GM19455 (cell line): ENCODE results near the gene TNS3.
A peak's percentile ranks its signal among the peaks of the same experiment; 100 is the strongest.

Experiments used
- ATAC-seq: cut with Tn5 transposase; IDR thresholded peaks from one replicate; pipeline ENCODE4 v1.9.1; 2021; ENCODE audit not compliant: unreplicated experiment

TNS3 gene

DNA sequence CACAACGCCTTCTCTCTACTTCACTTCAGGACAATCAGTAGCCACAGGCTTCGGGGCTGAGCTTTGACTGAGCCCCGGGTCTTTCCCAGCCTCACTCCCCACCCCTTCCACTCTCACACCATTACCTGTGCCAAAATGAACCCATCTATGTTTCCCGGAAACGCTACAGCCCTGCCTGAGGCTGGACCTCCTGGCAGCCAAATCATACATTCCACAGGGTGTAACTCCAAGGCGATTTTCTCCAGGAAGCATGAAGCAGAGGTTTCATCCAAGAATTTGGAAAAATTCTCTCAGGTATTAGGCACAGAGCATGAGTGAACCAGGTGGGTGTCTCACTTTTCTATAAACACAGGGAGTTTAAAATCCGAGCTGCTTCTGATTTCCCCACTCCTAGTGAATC lies 286.3 kb downstream of the TNS3 start:
- ATAC-seq = no peak

DNA sequence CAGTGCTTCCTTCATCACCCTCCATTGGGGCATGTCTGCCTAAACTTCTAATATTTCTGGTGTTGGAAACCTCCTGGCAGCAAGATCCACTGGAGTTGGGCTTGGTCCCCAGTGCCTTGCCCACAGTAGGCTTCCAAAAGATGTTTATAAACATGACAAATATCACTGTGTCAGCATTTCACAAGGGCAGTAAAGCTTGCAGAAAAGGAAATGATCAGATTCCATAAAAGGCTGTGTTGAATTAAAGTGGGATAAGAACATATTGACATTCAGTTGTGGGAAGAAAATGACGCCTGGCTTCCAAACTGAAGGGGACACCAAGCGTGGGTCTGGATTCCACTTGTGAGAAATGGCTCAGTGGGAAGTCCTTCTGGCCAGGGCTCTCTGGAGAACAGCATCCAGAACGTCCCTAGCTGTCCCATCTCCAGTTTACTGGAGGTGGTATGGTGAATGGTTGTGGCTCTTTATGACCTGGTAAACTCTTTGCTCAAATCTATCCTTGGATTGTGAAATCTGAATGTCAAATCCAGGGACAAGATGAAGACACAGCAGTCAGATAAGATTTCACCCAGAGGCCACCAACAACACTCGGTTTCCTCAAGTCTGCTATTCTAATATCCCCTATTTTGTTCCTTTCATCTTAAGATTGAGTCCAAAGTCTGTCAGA lies 287.2 kb downstream of the TNS3 start:
- no peak for ATAC-seq

DNA sequence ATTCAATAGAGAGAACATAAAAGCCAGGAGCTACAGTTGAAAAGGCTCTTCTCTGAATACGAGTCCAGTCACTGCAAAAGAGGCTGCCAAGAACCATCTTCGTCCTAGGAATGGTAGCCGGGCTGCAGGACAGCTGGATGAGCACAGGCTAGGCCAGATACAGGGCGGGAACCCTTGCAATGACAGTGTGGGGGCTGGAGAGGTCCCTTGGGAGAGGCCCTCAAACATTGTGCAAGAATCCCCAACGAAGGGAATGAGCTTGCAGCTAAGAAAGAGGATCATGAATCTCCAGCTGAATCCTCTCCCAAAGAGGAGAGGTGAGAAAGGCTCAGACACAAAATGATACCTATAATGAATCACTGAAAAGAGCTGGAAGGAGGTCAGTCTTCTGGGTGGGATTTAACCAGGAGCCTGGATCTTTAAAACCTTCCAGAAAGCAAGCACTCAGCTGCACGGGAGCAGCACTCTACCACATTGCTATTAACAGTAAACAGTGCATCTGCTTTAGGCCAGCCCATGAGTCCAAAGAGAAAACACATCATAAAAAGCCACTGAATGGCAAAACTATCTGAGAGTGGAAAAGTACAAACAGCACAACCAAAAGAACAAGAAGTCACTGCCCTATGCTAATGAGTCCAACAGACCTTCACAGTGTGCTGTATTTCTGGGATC lies 287.9 kb downstream of the TNS3 start:
- no peak for ATAC-seq

DNA sequence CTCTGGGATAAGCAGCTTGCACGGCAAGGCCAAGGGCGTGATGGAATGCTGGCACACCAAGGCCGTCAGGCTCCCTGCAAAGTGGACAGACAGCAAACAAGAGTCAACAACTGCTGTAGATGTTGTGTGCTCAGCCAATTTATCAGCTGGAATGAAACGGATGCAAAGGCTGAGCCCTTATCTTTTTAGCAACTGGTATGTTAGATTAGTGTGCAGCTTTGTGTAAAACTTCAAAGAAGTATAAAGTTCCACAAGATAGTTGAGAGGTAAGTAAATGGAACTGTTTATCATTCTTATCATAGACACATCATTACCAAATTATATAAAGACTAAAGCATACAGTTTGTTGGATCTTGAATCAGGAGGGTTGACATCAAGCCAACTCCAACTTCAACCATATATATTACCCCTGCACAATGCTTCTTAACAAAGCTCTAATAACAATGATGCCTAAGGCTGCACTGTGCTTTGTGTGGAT lies 289.0 kb downstream of the TNS3 start:
- no peak for ATAC-seq

DNA sequence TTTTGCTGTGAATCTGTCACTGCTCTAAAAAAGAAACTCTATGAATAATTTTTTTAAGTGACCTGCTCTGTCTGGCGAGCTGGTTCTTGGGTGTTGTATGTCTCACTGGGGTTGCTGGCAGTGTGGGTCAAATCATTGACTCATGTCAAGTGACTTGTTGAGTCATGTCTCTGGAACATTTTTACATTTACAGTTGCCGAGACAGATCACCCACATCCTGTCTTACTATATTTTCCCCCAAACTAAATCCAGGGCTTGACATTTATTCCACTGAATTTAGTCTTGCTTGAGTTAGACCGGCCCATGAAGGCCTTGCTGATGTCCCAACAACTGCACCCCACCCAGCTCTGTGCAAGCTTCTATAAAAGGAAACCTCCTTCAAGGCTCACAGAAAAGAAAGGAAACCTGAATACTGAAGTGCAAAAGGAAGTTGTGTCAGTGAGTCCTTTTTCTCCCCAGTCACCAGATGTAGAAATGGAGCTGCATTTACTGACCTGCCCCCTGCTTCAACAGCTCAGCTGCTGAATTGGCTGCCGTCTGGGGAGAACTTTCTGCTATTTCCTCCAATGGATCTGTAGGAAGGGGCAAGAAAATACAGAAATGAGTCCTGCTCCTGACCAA lies 290.3 kb downstream of the TNS3 start:
- peak; percentile 83 for ATAC-seq

DNA sequence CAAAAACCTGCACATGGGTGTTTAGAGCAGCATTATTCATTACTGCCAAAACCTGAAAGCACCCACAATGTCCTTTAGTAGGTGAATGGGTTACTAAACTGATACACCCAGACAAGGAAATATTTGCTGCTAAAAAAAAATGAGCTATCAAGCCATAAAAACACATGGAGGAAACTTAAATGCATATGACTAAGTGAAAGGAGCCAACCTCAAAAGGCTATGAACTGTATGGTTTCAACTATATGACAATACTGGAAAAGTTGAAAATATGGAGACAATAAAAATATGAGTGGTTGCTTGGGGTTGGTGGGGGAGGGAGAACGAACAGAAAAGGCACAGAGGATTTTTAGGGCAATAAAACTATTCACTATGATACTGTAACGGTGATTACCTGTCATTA lies 291.0 kb downstream of the TNS3 start:
- no peak for ATAC-seq

DNA sequence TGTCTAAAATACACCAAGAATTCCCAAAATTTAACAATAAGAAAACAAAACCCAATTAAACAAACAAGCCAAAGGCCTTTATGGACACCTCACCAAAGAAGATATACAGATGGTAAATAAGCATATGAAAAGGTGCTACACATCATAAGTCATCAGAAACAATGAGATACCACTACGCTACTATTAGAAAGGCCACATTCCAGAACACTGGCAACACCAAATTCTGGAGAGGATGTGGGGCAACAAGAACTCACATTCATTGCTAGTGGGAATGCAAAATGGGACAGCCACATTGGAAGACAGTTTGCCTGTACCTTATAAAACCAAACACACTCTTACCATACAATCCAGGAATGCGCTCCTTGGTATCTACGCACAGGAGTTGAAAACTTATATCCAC lies 291.4 kb downstream of the TNS3 start:
- ATAC-seq = no peak

DNA sequence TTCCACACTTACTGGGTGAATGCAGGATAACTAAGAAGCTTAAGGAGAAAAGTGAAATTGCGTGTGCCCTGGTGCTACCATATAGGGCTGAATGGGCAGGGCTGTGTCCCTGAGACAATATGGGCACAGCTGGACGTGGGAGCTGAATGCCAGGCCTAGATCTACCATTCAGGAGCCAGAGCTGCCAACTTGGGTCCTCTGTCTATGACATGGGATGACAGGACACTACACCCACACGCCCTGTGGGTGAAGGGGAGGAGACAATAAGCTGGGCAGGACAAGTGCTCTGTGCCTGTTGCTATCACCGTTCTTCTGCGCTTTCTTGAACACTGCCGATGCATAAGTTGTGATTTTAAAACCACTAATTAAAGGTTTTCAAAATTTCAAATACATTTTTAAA lies 293.9 kb downstream of the TNS3 start:
- no peak for ATAC-seq

DNA sequence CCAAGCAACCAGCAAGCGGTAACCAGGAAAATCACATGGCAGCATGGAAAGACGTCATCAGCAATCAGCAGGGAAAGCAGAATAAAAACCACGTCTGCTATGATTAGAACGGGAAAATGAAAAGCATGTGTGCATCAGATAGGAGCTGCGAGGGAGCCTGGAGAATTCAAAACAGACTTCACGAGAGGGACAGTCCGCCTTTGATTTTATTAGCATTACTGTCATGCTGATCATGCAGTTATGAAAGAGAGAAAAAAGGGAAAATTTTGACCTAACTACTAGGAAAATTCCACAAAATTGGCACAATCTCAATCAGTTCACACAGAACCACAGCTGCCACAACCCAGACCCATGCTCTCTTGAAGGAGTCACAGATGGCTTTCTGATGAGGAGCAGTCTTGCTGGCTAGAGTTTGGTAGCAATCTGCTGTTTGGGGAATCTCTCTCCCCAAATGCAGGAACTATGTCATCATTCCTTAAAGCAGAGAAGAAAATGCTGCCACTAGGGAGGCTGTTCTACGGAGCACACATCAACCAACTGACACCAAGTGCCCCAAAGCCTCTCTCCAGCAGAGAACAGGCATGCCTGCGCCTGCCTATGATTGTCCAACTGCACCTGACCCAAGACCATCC lies 295.9 kb downstream of the TNS3 start:
- no peak for ATAC-seq

DNA sequence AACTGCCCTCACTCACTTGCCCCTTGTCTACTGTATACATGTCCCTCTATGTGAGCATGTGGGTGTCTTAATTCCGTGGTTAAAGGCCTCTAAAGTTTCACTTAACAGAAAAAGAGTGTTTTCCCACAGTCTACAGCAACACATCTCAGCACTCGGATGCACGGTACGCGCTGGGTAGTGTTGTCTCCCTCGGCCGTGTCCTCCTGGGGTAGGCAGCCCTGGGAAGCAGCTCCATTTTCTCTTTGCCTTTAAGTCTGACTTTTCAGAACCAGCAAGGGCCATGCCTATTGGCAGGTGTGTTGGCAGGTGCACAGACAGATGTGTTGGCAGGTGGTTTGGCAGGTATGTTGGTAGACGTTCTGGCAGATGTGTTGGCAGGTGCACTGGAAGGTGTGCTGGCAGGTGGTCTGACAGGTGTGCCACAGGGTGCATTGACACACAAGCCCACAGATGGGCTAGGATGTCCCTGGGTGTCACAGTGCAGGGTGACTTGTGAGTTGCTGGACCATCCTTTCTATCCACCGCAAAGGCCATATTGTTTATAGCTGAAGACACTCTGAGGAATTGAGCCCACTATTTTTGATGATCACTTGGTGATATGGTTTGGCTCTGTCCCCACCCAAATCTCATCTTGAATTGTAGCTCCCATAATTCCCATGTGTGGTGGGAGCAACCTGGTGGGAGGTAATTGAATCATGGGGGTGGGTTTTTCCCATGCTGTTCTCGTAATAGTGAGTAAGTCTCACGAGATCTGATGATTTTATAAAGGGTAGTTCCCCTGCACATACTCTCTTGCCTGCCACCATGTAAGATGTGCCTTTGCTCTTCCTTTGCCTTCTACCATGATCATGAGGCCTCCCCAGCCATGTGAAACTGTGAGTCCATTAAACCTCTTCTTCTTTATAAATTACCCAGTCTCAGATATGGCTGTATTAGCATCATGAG lies 296.9 kb downstream of the TNS3 start:
- no peak for ATAC-seq

DNA sequence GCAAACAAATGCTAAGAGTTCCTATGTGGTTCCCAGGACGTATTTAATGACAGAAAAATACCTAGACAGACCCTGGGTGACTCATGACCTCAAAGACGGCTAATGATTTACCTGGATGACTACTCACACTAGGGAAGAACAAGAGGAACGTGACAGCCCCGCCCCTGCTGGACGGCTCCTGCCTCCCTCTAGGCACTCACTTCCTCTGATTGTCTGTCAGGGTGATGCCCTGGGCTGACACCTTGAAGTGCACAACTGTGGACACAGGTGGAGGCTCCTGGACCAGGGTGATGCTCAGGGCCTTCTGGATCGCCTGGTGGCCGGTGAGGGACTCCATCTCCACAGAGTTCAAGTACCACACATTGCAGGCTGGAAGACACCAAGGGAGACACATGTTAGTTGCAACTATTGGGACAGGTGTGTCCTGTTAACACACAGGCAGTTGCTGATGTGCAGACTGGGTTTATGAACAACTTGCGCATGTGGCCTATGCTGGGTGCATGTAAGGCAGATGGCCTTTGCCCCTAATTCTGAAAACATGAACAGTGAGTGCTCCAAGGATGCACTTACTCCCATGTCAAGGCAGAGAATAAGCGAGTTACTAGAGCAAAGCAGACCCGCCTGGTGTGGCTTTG lies 298.3 kb downstream of the TNS3 start:
- ATAC-seq = no peak

DNA sequence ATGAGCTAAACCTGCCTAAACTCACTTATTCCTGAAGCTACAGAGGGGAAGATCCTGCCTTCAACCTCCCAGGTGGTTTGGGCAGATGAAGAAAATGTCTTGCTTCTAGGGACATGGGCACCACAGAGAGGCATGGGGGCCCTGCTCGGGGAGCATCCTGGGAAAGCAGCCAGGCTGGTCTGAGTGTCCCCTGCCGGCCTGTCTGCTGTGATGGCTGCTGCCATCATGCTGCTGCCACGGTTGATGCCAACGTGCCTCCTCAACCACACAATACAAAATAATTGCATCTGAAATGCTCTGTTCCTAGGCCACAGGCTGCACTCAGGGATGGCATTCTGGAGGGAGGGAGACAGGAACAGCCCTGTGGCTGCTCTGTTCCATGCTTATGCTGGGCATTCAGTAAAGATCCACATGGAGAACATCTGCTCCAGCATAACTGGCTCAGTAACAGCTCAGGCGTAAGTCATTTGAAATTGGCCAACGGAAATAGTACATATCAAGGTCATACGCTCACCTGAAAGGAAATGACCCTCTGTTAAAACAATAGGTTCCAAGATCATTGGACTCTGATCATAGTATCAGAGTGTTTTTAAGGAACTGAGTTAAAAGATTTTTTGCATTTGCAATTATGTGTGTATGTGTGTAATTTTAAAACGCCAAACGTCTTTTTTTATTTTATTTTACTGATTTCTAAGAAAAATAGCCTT lies 299.0 kb downstream of the TNS3 start:
- ATAC-seq = no peak

DNA sequence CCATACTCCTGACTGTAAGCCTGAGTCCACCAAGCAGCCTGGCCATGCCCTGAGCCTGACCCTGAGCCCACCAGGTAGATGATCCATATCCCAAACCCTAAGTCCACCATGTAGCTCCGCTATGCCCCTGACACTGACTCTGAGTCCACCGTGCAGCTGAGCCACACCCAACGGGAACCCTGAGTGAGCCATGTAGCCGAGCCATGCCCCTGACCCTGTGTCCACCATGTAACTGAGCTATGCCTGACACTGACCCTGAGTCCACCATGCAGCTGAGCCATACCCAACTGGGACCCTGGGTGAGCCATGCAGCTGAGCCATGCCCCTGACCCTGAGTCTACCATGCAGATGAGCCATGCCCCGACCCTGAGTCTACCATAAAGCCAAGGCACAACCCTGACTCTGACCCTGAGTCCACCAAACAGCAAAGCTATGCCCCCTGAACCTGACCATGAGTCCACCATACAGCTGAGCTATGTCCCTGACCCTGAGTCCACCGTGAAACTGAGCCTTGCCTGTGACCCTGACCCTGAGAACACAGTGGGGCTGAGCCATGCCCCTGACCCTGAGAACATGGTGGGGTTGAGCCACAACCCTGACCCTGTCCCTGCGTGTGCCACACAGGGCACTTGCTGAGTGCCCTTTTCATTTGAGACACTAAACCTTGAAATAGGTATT lies 299.8 kb downstream of the TNS3 start:
- ATAC-seq = no peak

DNA sequence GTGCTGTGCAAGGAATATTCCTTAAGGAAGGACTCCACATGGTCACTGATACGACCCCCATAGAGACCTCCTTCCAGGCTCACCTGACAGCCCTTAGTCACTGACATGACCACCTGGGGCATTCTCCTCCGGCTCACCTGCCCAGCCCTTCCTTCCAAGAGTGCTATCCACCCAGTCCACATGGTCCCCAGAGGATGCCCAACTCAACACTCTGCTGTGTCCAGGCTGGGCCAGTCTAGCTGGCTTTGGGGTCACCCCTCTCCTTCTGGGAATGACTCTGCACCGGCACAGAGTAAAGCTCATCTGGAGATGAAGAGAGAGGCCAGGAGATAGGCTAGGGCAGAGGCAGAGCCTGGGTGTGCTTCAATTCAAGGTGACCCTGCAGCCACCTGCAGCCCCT lies 300.8 kb downstream of the TNS3 start:
- ATAC-seq = no peak

DNA sequence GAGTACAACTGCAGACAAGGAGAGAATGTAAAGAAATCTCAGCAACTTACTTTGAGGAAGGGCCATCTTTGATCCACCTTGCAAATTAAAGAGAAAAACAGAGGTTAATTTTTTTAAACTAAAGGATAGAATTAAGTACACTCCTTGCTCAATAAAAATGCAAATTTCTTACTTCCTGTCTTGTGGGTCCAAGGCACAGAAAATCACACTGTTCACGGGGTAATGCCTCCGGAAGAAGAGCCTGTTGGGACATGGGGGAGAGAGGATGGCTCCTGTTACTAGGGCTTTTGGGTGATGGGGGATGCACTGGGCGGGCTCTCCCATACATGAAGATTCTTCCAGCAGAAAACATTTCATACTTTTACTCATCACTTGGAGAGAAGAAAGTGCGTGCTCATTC lies 301.8 kb downstream of the TNS3 start:
- ATAC-seq = no peak

DNA sequence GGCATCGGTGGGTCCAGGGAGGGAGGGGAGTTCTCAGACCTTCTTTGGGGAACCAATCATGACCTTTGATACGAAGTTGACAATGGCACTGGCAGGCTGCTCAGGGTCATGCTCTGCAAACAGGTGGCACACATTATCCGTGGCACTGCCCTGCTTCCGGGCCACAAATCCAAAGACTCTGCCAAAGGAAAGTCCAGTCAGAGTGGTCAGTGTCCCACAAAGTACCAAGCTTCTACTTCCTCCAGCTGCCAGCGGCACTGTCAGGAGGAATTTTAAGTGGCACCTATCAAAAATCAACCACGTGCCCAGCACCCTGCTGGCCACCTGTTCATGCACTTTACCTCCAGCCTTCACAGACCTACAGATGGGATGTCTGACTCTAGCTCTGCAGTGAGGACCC lies 303.9 kb downstream of the TNS3 start:
- ATAC-seq = no peak

DNA sequence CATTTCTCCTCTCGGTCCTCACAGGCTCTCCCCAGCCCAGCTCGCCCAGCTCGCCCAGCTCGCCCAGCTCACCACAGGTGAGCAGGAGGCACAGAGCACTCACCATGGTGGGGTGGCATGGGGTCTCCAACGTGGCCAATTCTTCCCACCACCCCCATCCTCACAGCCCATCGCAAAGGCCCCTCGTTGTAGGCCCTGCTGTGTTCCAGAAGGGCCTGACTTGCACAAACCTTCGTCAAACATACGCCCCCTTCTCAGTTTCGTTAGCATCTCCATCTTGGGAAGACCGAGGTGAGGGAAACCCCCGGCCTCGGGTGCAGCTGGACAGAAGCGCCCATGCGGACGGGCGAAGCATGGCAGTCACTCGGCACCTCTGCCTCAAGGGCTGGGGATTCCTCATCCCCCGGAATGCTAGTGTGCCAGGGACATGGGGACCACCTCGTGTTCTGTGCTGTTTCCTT lies 304.6 kb downstream of the TNS3 start:
- ATAC-seq = no peak

DNA sequence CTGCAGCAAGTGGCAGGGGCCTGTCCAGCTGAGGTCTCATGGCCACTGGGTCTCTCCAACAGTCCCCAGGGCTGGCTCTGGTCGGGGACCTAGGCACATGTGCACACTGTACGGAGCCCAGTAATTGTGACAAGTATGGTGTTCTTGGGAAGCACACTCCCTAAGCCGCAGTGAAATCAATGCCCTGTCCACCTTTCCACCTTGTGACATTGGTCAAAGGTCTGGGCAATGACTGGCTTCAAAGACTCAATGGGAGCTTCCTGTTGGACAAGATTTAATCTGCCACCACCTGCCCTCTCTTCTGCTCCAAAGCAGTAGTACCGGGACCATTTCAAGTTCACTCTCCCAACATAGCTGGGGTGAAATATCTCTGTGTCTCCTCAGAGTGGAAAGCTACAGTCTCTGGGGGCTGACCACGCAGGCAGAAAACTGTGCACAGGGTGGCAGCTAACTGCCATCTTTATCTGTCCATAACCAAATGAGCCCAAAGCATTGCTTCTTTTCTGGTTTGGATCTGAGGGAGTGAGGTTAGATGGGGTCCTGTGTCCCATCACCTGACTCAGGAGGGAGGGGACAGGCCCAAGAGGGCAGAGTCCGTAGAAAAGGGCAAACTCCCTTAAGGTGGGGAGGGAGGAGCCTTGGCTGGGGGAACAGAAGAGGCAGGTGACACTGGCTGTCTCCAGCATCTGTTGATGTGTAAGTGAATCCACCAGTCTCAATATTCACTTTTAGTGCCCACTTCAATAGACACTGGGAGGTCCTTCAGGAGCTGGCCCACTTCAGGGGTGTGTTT lies 307.7 kb downstream of the TNS3 start:
- no peak for ATAC-seq
